GM12864 (cell line): ENCODE measurements around the gene BAZ2B.
"Not testable (repeated sequence)": the region's sequence is repeated elsewhere in the genome, so short reads cannot be mapped to it uniquely, and the experiment has no call there.

Experiments
- DNase-seq: peaks from one replicate; pipeline ENCODE4 v3.0.0-alpha.2; 2011; ENCODE audit warnings: low read depth
- H3K4me3 ChIP-seq: 2 replicates; pipeline ENCODE4 v1.5.1; 2011; ENCODE audit warnings: mild to moderate bottlenecking, low read depth, low read length, control low read depth
- TF ChIP-seq, protein P1 (sequence below): IDR thresholded peaks from 2 replicates; pipeline ENCODE4 v1.5.1; 2011; ENCODE audit warnings: low read depth, mild to moderate bottlenecking, moderate library complexity, low read length, control low read depth, inconsistent platforms; ENCODE audit errors: missing control alignments

BAZ2B gene

DNA sequence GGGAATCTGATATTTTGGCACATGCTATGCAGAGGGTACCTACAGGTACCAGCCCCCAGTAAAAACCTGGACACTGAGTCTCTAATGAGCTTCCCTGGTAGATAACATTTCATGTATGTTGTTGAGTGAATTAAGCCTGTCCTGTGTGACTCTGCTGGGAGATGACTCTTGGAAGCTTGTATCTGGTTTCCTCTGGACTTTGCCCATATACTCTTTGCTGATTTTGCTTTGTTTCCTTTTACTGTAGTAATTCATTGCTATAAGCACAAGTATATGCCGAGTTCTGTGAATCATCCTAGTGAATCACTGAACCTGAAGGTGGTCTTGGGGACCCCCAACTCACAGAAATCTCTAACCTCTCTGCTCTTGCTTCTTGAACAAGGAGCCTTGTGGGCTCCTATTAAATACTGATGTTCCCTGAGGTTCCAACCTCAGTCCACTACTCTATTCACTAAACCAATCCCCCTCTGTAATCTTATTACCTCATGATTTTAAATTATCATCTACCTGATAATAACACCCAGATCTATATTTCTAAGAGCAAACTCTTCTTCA lies 235.6 kb downstream of the BAZ2B start:
- H3K4me3 ChIP-seq: no peak overlapping the region
- TF ChIP-seq, protein P1, sequence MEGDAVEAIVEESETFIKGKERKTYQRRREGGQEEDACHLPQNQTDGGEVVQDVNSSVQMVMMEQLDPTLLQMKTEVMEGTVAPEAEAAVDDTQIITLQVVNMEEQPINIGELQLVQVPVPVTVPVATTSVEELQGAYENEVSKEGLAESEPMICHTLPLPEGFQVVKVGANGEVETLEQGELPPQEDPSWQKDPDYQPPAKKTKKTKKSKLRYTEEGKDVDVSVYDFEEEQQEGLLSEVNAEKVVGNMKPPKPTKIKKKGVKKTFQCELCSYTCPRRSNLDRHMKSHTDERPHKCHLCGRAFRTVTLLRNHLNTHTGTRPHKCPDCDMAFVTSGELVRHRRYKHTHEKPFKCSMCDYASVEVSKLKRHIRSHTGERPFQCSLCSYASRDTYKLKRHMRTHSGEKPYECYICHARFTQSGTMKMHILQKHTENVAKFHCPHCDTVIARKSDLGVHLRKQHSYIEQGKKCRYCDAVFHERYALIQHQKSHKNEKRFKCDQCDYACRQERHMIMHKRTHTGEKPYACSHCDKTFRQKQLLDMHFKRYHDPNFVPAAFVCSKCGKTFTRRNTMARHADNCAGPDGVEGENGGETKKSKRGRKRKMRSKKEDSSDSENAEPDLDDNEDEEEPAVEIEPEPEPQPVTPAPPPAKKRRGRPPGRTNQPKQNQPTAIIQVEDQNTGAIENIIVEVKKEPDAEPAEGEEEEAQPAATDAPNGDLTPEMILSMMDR: no peak
- DNase-seq: no peak

DNA sequence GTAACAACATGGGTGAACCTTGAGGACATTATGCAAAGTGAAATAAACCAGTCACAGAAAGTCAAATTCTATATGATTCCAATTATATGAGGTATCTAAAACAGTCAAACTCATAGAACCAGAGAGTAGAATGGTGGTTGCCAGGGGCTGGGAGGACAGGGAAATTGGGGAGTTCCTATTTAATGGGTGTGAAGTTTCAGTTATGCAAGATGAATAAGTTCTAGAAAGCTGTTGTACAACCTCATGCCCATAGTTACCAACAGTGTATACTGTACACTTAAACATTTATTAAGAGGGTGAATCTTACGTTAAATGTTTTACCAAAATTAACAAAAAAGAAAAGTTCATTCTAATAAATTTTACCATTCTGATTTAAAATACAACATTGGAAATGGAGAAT lies 237.2 kb downstream of the BAZ2B start:
- TF ChIP-seq, protein P1: no peak
- no peak overlapping the region for H3K4me3 ChIP-seq
- no peak for DNase-seq

DNA sequence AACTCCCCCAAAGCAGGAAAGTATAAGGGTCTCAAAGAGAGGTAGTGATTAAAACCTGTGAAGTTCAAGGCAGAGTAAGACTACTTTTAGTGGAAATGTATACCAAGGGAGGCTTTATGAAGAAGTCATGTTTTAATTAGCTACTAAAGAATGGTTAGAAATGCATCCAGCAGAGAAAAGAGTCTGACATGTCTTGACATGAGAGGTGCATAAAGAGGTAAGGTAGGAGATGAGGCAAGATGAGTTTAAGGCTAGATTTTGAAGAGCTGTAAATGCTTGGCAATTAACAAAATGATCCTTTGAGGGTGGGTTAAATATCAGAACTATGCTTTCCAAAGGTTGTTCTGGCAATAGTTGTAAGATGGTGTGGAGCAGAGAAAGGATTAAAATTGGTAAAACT lies 241.1 kb downstream of the BAZ2B start:
- DNase-seq: no peak
- H3K4me3 ChIP-seq: no peak overlapping the region
- TF ChIP-seq, protein P1: no peak

DNA sequence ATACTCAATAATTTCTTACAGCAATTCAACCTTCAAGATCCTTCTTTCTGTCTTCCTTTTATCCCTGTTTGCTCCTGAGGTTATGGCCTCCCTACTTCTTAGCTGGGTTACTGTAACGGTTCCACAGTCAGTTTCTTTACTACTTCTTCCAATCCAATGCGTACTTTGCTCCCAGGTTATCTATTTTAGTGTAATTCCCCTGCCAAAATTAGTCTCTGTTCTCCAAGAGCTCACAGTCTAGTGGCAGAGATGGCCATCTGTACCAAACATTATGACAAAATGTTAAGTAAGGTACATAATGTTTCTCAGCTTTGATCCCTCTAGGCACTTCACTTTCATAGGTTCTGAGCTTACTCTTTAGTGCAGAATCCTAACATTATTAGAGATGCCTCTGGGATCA lies 244.8 kb downstream of the BAZ2B start:
- no peak overlapping the region for H3K4me3 ChIP-seq
- TF ChIP-seq, protein P1: no peak
- DNase-seq: no peak

DNA sequence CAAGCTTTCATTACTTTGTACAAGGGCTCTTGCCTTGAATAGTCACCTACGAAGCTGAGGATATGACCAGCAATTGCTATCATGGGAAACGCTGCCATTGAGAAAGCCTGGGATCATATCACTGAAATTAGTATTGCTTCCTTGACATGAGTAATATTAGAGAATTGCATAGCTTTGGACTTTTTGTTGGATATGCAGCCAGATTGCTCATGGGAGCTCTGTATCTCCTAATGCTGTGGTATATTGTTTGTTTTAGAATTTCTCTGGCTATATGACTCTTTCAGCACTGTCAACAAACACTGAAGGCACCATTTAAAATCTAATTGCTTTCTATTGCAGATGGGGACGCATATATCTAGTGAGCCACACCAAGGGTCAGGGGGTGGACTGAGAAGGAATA lies 249.8 kb downstream of the BAZ2B start:
- H3K4me3 ChIP-seq: no peak overlapping the region
- TF ChIP-seq, protein P1: no peak
- DNase-seq: no peak

DNA sequence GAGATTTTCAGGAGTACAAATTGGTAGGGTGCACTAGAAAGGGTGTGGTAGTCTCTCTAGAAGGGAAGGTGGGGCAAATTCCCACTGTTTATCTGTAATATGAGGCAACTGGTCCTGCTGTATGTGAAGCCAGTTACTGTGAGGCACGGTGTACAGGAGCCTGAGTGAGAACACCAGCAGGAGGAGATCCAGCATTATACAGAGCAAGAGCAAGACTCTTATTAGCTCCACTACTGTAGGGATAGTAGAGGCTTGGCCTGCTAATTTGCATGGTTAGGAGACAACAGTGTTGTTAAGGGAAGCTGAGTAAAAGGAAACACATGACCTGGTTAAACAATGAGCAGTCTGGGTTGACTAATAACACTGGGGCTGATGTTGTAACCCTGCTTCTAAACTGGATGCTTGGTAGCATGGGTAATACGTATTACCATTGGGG lies 253.5 kb downstream of the BAZ2B start:
- TF ChIP-seq, protein P1: no peak
- H3K4me3 ChIP-seq: no peak overlapping the region
- no peak for DNase-seq

DNA sequence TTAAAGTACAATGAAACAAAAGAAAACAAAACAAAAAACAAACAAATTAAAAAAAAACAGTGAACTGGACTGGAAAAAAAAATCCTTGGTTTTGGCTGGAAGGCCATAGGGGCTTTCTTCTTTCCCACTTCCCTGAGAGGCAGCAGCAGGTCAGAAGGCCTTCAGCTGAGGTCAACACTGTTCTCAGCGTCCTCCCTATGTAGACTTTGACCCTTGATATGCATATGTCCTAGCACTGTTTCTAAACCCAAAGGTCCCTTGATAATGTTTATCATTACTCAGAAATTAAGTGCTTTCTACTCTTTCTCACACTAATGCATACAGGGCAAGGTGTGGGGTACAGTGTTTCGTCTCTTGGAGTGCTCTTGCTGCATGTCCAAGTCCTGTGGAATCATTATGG lies 254.3 kb downstream of the BAZ2B start:
- DNase-seq: no peak
- TF ChIP-seq, protein P1: no peak
- H3K4me3 ChIP-seq: no peak overlapping the region

DNA sequence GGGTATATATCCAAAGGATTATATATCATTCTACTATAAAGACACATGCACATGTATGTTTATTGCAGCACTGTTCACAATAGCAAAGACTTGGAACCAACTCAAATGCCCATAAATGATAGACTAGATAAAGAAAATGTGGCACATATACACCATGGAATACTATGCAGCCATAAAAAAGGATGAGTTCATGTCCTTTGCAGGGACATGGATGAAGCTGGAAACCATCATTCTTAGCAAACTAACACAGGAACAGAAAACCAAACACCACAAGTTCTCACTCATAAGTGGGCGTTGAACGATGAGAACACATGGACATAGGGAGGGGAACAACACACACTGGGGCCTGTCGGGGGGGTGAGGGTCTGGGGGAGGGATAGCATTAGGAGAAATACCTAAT lies 254.7 kb downstream of the BAZ2B start:
- not testable (repeated sequence) for H3K4me3 ChIP-seq, DNase-seq
